T-helper 1 cell treated with Interleukin-12 subunit alpha and Interleukin-12 subunit beta and Interleukin-4 antibody, amounts not matched to agents 30 μg/mL and 1 μg/mL, for 36 hours (primary cell): ENCODE results near the gene SPATA2L.

Experiments used
- H3K27ac Mint-ChIP-seq: one replicate; pipeline ENCODE4 v1.8.0; 2021; ENCODE audit warnings: mild to moderate bottlenecking, mixed read lengths
- H3K27me3 Mint-ChIP-seq: one replicate; pipeline ENCODE4 v1.8.0; 2021; ENCODE audit warnings: low read depth, mixed read lengths
- H3K36me3 Mint-ChIP-seq: one replicate; pipeline ENCODE4 v1.8.0; 2021; ENCODE audit warnings: low read depth, mixed read lengths
- H3K4me1 Mint-ChIP-seq: one replicate; pipeline ENCODE4 v1.8.0; 2021; ENCODE audit warnings: low read depth, mixed read lengths
- H3K4me3 Mint-ChIP-seq: one replicate; pipeline ENCODE4 v1.8.0; 2021; ENCODE audit warnings: mild to moderate bottlenecking, moderate library complexity, mixed read lengths
- H3K9me3 Mint-ChIP-seq: one replicate; pipeline ENCODE4 v1.8.0; 2021; ENCODE audit warnings: mixed read lengths

The SPATA2L gene

GRCh38 chr16:89733322-89733721, 31.8 kb upstream of the SPATA2L start:
- H3K9me3 Mint-ChIP-seq: no peaks in the 10 kb centered on the region
- peaks cover 61% of the 10 kb centered on the region for H3K36me3 Mint-ChIP-seq
- H3K27me3 Mint-ChIP-seq: no peaks in the 10 kb centered on the region
- no peak overlapping the region for H3K4me3 Mint-ChIP-seq
- peaks cover 19% of the 10 kb centered on the region for H3K4me1 Mint-ChIP-seq
- no peak overlapping the region for H3K27ac Mint-ChIP-seq

- H3K36me3 Mint-ChIP-seq: peaks cover 60% of the 10 kb centered on the region
- no peaks in the 10 kb centered on the region for H3K9me3 Mint-ChIP-seq
- H3K4me1 Mint-ChIP-seq: peaks cover 19% of the 10 kb centered on the region
- H3K27me3 Mint-ChIP-seq: no peaks in the 10 kb centered on the region
- H3K4me3 Mint-ChIP-seq: no peak overlapping the region
- H3K27ac Mint-ChIP-seq: no peak overlapping the region
Observed at GRCh38 chr16:89732918-89733242, 31.4 kb upstream of the SPATA2L start.

- peaks cover 55% of the 10 kb centered on the region for H3K36me3 Mint-ChIP-seq
- no peaks in the 10 kb centered on the region for H3K9me3 Mint-ChIP-seq
- H3K27ac Mint-ChIP-seq: peak overlapping the region; percentile 49
- H3K4me3 Mint-ChIP-seq: no peak overlapping the region
- H3K4me1 Mint-ChIP-seq: peaks cover 16% of the 10 kb centered on the region
- H3K27me3 Mint-ChIP-seq: no peaks in the 10 kb centered on the region
Observed at GRCh38 chr16:89732142-89732917, 30.8 kb upstream of the SPATA2L start.

- no peaks in the 10 kb centered on the region for H3K9me3 Mint-ChIP-seq
- H3K4me3 Mint-ChIP-seq: no peak overlapping the region
- H3K27ac Mint-ChIP-seq: no peak overlapping the region
- peaks cover 50% of the 10 kb centered on the region for H3K36me3 Mint-ChIP-seq
- H3K27me3 Mint-ChIP-seq: no peaks in the 10 kb centered on the region
- H3K4me1 Mint-ChIP-seq: peaks cover 14% of the 10 kb centered on the region
Observed at GRCh38 chr16:89730610-89731234, 29.2 kb upstream of the SPATA2L start.

- Mint-ChIP-seq H3K36me3 (peaks cover 43% of the 10 kb centered on the region), H3K4me3 (no peak overlapping the region)
Observed at GRCh38 chr16:89729863-89730593, 28.5 kb upstream of the SPATA2L start.

GRCh38 chr16:89729293-89729692, 27.8 kb upstream of the SPATA2L start:
- Mint-ChIP-seq H3K36me3 (peaks cover 36% of the 10 kb centered on the region), H3K27me3 (no peaks in the 10 kb centered on the region), H3K27ac (no peak overlapping the region), H3K4me3 (no peak overlapping the region), H3K4me1 (peaks cover 13% of the 10 kb centered on the region), H3K9me3 (no peaks in the 10 kb centered on the region)

More at GRCh38 chr16:89729863-89730593, 28.5 kb upstream of the SPATA2L start:
- no peaks in the 10 kb centered on the region for H3K9me3 Mint-ChIP-seq
- H3K4me1 Mint-ChIP-seq: peaks cover 14% of the 10 kb centered on the region
- H3K27me3 Mint-ChIP-seq: no peaks in the 10 kb centered on the region
- no peak overlapping the region for H3K27ac Mint-ChIP-seq

- Mint-ChIP-seq H3K4me1 (peaks cover 24% of the 10 kb centered on the region), H3K9me3 (no peaks in the 10 kb centered on the region), H3K27ac (no peak overlapping the region), H3K27me3 (no peaks in the 10 kb centered on the region), H3K36me3 (peaks cover 34% of the 10 kb centered on the region), H3K4me3 (peak overlapping the region; percentile 25)
Observed at GRCh38 chr16:89727406-89728120, 26.1 kb upstream of the SPATA2L start.

- Mint-ChIP-seq H3K9me3 (no peaks in the 10 kb centered on the region), H3K27me3 (no peaks in the 10 kb centered on the region), H3K4me1 (peaks cover 29% of the 10 kb centered on the region), H3K36me3 (peaks cover 18% of the 10 kb centered on the region), H3K27ac (peak overlapping the region; percentile 98), H3K4me3 (peak overlapping the region; percentile 97)
Observed at GRCh38 chr16:89723279-89724250, 22.1 kb upstream of the SPATA2L start.

GRCh38 chr16:89722392-89723278, 21.1 kb upstream of the SPATA2L start:
- Mint-ChIP-seq H3K27me3 (no peaks in the 10 kb centered on the region), H3K4me1 (peaks cover 31% of the 10 kb centered on the region), H3K9me3 (no peaks in the 10 kb centered on the region), H3K27ac (peak overlapping the region; percentile 98), H3K4me3 (peak overlapping the region; percentile 97), H3K36me3 (peaks cover 19% of the 10 kb centered on the region)

- peak overlapping the region; percentile 97 for H3K4me3 Mint-ChIP-seq
- H3K4me1 Mint-ChIP-seq: peaks cover 27% of the 10 kb centered on the region
- H3K36me3 Mint-ChIP-seq: peaks cover 14% of the 10 kb centered on the region
- no peaks in the 10 kb centered on the region for H3K9me3 Mint-ChIP-seq
- peak overlapping the region; percentile 98 for H3K27ac Mint-ChIP-seq
- H3K27me3 Mint-ChIP-seq: no peaks in the 10 kb centered on the region
Observed at GRCh38 chr16:89721546-89722391, 20.3 kb upstream of the SPATA2L start.

GRCh38 chr16:89720813-89721545, 19.5 kb upstream of the SPATA2L start, which contains the start of the genes VPS9D1 and ZNF276:
VPS9D1 (minus strand) TSS chr16:89720898; CDS start chr16:89720861, 37 bp downstream.
ZNF276 (plus strand) TSS chr16:89721537; CDS start chr16:89721641, 104 bp downstream.
- no peaks in the 10 kb centered on the region for H3K9me3 Mint-ChIP-seq
- peaks cover 14% of the 10 kb centered on the region for H3K36me3 Mint-ChIP-seq
- H3K27ac Mint-ChIP-seq: peak within 1 kb of the TSS; percentile 98
- H3K4me1 Mint-ChIP-seq: peaks cover 27% of the 10 kb centered on the region
- H3K27me3 Mint-ChIP-seq: no peaks in the 10 kb centered on the region
- peak within 1 kb of the TSS; percentile 97 for H3K4me3 Mint-ChIP-seq

- H3K4me3 Mint-ChIP-seq: peak overlapping the region; percentile 78
- peaks cover 27% of the 10 kb centered on the region for H3K4me1 Mint-ChIP-seq
- H3K27ac Mint-ChIP-seq: peak overlapping the region; percentile 62
- peaks cover 14% of the 10 kb centered on the region for H3K36me3 Mint-ChIP-seq
- H3K9me3 Mint-ChIP-seq: no peaks in the 10 kb centered on the region
- H3K27me3 Mint-ChIP-seq: no peaks in the 10 kb centered on the region
Observed at GRCh38 chr16:89720551-89720812, 19.0 kb upstream of the SPATA2L start.
